Activated CD4-positive, alpha-beta T cell treated with anti-CD3 and anti-CD28 coated beads, Interleukin-2, amount 10 ng/mL, durations not matched to agents 7 days and 5 days (primary cell): Measurements from ENCODE around the gene UBA1. TPM values are rescaled to one million over a fixed set of nuclear protein-coding genes. Genes with fewer than 3 reads are reported as not detected.

Source experiments
- CTCF ChIA-PET: fragments of 350-600 bp; sonication (Branson Sonifier 250); formaldehyde crosslinking; loops from one replicate; lab custom pipeline; 2021; ENCODE audit warnings: antibody characterized with exemption; lab: Charles Lee
- POLR2A ChIA-PET: fragments of 350-600 bp; sonication (Branson Sonifier 250); formaldehyde crosslinking; loops from one replicate; lab custom pipeline; 2021; ENCODE audit warnings: antibody characterized with exemption; lab: Charles Lee
- DNase-seq: peaks from one replicate; pipeline ENCODE4 v3.0.0-alpha.2; 2020
- H3K27ac Mint-ChIP-seq: one replicate; pipeline ENCODE4 v1.8.0; 2021; ENCODE audit warnings: mild to moderate bottlenecking, moderate library complexity, mixed read lengths
- H3K27me3 Mint-ChIP-seq: one replicate; pipeline ENCODE4 v1.8.0; 2021; ENCODE audit warnings: mixed read lengths
- H3K36me3 Mint-ChIP-seq: one replicate; pipeline ENCODE4 v1.8.0; 2021; ENCODE audit warnings: low read depth, mixed read lengths
- H3K4me1 Mint-ChIP-seq: one replicate; pipeline ENCODE4 v1.8.0; 2021; ENCODE audit warnings: mixed read lengths
- H3K4me3 Mint-ChIP-seq: one replicate; pipeline ENCODE4 v1.8.0; 2021; ENCODE audit warnings: mild to moderate bottlenecking, moderate library complexity, mixed read lengths
- H3K9me3 Mint-ChIP-seq: one replicate; pipeline ENCODE4 v1.8.0; 2021; ENCODE audit warnings: mixed read lengths
- total RNA-seq, 2 experiments: library from RNA; stranded (reverse); gene quantifications; one replicate each; pipeline ENCODE4 v1.2.3, GENCODE V29; 2021

The UBA1 gene
- total RNA-seq, 2 experiments from 2014 or later: 162 to 177 TPM

GRCh38 chrX:47158131-47158530 is 35.5 kb upstream of the UBA1 start:
- Mint-ChIP-seq H3K36me3 (peaks cover 38% of the 10 kb centered on the region), H3K4me1 (no peaks in the 10 kb centered on the region), H3K4me3 (no peak overlapping the region), H3K9me3 (no peaks in the 10 kb centered on the region), H3K27me3 (no peaks in the 10 kb centered on the region), H3K27ac (no peak overlapping the region)
- CTCF ChIA-PET: interaction anchor here (0.6 to 1.3 kb wide), 3 partner anchors 12 to 154 kb away, joined by 3 to 6 read pairs (median 5); partner anchors contain the start of genes NDUFB11 and RBM10
- POLR2A ChIA-PET: no interaction called here
- DNase-seq: no peak

DNA sequence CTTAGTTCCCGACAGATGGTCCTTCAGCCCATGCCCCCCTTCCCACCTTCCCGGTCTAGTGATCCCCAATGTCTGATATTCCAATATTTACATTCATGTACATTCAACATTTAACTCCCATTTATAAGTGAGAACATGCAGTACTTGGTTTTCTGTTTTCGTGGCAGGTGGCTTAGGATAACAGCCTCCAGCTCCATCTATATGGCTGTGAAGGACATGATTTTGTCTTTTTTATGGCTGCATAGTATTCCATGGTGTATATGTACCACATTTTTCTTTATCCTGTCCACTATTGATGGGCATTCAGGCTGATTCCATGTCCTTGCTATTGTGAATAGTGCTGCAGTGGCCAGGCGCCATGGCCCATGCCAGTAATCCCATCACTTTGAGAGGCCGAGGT is 34.8 kb upstream of the UBA1 start:
- POLR2A ChIA-PET: no interaction called here

GRCh38 chrX:47160781-47161180 is 32.8 kb upstream of the UBA1 start:
- Mint-ChIP-seq H3K27me3 (no peaks in the 10 kb centered on the region), H3K9me3 (no peaks in the 10 kb centered on the region), H3K4me3 (no peak overlapping the region), H3K36me3 (peaks cover 41% of the 10 kb centered on the region), H3K27ac (no peak overlapping the region), H3K4me1 (no peaks in the 10 kb centered on the region)
- POLR2A ChIA-PET: no interaction called here
- DNase-seq: no peak
- CTCF ChIA-PET: no interaction called here

More for the DNA sequence above, 34.8 kb upstream of the UBA1 start:
- CTCF ChIA-PET: interaction anchor here (1.0 kb wide), 1 partner anchor 11 kb away, joined by 3 read pairs; no protein-coding TSS in a partner anchor
- Mint-ChIP-seq H3K27ac (no peak overlapping the region), H3K36me3 (peaks cover 33% of the 10 kb centered on the region), H3K4me3 (no peak overlapping the region), H3K4me1 (no peaks in the 10 kb centered on the region), H3K27me3 (no peaks in the 10 kb centered on the region), H3K9me3 (no peaks in the 10 kb centered on the region)
- no peak for DNase-seq

DNA sequence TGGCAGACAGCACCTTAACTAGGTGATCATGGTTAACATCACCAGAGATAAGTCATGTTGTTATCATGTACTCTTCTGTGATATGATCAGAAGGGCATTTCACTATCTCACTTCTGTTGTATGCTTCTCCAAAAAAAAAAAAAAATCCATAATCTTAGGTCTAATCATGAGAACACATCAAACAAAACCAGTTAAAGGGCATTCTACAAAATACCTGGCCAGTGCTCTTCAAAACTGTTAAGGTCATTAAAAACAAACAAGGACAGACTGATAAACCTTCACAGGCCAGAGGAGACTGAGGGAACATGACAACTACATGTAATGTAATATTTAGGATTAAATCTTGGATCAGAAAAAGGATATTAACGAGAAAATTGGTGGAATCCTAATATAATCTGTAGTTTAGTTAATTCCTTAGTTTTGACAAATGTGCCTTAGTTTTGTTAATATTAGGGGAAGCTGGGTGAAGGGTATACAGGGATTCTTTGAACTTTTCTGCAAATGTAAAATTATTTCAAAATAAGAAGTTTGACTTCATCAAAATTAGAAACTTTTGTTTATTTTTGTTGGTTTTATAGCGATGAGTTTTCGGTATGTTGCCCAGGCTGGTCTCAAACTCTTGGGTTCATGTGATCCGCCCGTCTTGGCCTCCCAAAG is 30.6 kb upstream of the UBA1 start:
- no peak for DNase-seq
- ChIA-PET POLR2A (no interaction called here), CTCF (no interaction called here)
- Mint-ChIP-seq H3K9me3 (no peaks in the 10 kb centered on the region), H3K36me3 (peaks cover 25% of the 10 kb centered on the region), H3K4me1 (no peaks in the 10 kb centered on the region), H3K27me3 (no peaks in the 10 kb centered on the region), H3K4me3 (no peak overlapping the region), H3K27ac (no peak overlapping the region)

DNA sequence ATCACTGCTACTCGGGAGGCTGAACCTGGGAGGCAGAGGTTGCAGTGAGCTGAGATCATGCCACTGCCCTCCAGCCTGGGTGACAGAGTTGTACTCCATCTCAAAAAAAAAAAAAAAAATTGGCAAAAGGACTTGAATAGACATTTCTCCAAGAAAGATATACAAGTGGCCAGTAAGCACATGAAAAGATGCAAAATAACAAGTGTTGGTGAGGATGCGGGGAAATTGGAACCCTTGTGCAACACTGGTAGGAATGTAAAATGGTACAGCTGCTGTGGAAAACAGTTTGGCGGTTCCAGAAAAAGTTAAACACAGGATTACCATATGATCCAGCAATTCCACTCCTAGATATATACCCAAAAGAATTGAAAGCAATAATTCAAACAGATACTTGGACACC is 29.2 kb upstream of the UBA1 start:
- Mint-ChIP-seq H3K27me3 (no peaks in the 10 kb centered on the region), H3K4me3 (no peak overlapping the region), H3K9me3 (no peaks in the 10 kb centered on the region), H3K4me1 (no peaks in the 10 kb centered on the region), H3K27ac (no peak overlapping the region), H3K36me3 (peaks cover 19% of the 10 kb centered on the region)
- ChIA-PET CTCF (no interaction called here), POLR2A (no interaction called here)
- DNase-seq: no peak

DNA sequence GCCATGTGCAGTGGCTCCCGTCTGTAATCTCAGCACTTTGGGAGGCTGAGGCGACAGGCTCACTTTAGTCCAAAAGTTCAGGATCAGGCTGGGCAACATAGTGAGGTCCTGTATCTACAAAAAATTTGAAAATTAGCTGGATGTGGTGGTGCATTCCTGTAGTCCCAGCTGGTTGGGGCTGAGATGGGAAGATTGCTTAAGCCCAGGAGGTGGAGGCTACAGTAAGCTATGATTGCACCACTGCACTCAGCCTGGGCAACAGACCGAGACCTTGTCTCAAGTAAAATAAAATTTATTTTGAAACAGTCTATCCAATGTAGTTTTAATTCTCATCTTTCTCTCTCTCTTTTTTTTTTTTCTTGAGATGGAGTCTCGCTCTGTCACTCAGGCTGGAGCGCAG is 27.5 kb upstream of the UBA1 start:
- ChIA-PET POLR2A (no interaction called here), CTCF (interaction anchor here (0.6 to 0.7 kb wide), 3 partner anchors 17 to 216 kb away, joined by 3 to 4 read pairs (median 3); no protein-coding TSS in a partner anchor)
- Mint-ChIP-seq H3K9me3 (no peaks in the 10 kb centered on the region), H3K27ac (no peak overlapping the region), H3K27me3 (no peaks in the 10 kb centered on the region), H3K4me3 (no peak overlapping the region), H3K4me1 (no peaks in the 10 kb centered on the region), H3K36me3 (peaks cover 19% of the 10 kb centered on the region)
- no peak for DNase-seq

GRCh38 chrX:47168495-47169073 is 25.0 kb upstream of the UBA1 start:
- no peak for DNase-seq
- POLR2A ChIA-PET: no interaction called here
- H3K27me3 Mint-ChIP-seq: no peaks in the 10 kb centered on the region
- H3K4me1 Mint-ChIP-seq: no peaks in the 10 kb centered on the region
- no peak overlapping the region for H3K4me3 Mint-ChIP-seq
- peaks cover 17% of the 10 kb centered on the region for H3K36me3 Mint-ChIP-seq
- CTCF ChIA-PET: interaction anchor here (0.6 to 1.1 kb wide), 3 partner anchors 13 to 477 kb away, joined by 3 to 4 read pairs (median 3); partner anchors contain the start of gene NDUFB11
- H3K9me3 Mint-ChIP-seq: no peaks in the 10 kb centered on the region
- H3K27ac Mint-ChIP-seq: no peak overlapping the region

DNA sequence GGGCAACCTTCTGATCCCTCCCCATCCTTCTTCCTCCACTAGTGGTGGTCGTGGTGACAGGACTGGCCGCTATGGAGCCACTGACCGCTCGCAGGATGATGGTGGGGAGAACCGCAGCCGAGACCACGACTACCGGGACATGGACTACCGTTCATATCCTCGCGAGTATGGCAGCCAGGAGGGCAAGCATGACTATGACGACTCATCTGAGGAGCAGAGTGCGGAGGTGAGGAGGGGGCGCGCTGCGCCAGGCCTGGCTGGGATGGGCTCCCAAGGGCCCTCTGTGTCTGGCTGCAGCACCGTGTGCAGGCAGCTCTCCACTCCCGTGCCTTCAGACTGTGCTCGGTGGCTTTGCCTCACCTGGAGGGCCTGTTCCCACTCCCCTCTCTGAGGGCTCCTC is 24.4 kb upstream of the UBA1 start:
- ChIA-PET POLR2A (no interaction called here), CTCF (interaction anchor here (1.2 kb wide), 1 partner anchor 11 kb away, joined by 3 read pairs; no protein-coding TSS in a partner anchor)
- H3K36me3 Mint-ChIP-seq: peaks cover 16% of the 10 kb centered on the region
- H3K4me1 Mint-ChIP-seq: no peaks in the 10 kb centered on the region
- H3K9me3 Mint-ChIP-seq: no peaks in the 10 kb centered on the region
- H3K27me3 Mint-ChIP-seq: no peaks in the 10 kb centered on the region
- H3K27ac Mint-ChIP-seq: no peak overlapping the region
- no peak for DNase-seq
- no peak overlapping the region for H3K4me3 Mint-ChIP-seq

- no peak overlapping the region for H3K4me3 Mint-ChIP-seq
- no peaks in the 10 kb centered on the region for H3K9me3 Mint-ChIP-seq
- no peak overlapping the region for H3K27ac Mint-ChIP-seq
- no peaks in the 10 kb centered on the region for H3K27me3 Mint-ChIP-seq
- ChIA-PET CTCF (interaction anchor here (1.2 kb wide), 2 partner anchors 12 to 25 kb away, joined by 3 read pairs; partner anchors contain the start of genes NDUFB11 and RBM10), POLR2A (no interaction called here)
- no peaks in the 10 kb centered on the region for H3K4me1 Mint-ChIP-seq
- peaks cover 9% of the 10 kb centered on the region for H3K36me3 Mint-ChIP-seq
- no peak for DNase-seq
Observed at GRCh38 chrX:47169726-47170515, 23.7 kb upstream of the UBA1 start.

DNA sequence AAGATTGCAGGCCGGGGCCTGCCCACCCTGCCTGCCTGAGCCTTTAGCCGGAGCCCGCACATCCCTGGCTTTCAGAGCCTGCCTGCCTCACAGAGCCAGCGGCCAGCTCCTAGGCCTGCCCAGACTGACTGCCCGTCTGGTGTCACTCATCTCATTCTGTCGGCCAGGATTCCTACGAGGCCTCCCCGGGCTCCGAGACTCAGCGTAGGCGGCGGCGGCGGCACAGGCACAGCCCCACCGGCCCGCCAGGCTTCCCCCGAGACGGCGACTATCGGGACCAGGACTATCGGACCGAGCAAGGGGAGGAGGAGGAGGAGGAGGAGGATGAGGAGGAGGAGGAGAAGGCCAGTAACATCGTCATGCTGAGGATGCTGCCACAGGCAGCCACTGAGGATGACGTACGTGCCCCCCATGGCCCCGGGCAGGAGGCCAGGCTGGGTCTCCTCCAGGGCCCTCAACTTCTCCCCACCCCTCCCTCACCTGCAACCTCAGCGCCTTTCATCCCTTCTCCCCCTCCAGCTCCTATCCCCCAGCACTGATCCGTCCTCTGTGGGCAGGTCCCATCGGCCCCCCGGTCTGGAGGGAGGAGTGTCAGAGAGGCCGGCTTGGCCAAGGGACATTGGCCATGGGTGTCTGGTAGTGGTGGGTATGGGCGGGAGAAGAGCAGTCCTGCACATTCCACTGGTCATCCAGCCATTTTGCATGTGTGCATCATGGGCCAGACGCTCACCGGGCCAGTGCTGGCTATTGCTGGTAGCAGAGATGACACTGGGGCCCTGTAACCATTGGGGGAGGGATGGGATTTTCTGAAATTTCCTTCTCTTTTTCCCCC is 22.6 kb upstream of the UBA1 start:
- ChIA-PET POLR2A (no interaction called here), CTCF (interaction anchor here (0.6 to 1.2 kb wide), 2 partner anchors 26 to 284 kb away, joined by 3 read pairs; partner anchors contain the start of genes NDUFB11 and RBM10)
- Mint-ChIP-seq H3K27me3 (no peaks in the 10 kb centered on the region), H3K9me3 (no peaks in the 10 kb centered on the region), H3K4me1 (no peaks in the 10 kb centered on the region), H3K27ac (no peak overlapping the region), H3K4me3 (no peak overlapping the region), H3K36me3 (peaks cover 9% of the 10 kb centered on the region)
- DNase-seq: no peak

DNA sequence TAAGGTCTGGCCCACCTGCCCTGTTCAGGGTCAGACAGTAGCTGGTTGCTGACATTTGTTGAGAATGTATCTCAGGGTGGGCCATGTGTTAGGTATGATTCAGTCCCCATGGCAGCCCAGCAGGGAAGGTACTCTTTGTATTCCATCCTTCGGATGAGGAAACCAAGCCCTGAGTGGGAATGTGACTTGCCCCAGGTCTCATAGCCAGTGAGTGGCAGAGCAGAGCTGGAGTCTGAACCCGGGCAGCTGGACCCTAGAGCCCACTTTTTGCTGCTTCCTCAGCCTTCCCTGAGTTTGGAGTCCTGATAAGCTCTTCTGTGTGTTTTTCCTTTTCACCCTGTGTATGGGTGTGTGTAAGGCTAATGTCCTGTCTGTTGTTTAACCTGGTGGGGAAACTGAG is 21.6 kb upstream of the UBA1 start:
- peaks cover 14% of the 10 kb centered on the region for H3K36me3 Mint-ChIP-seq
- ChIA-PET CTCF (interaction anchor here (0.6 to 1.4 kb wide), 2 partner anchors 22 to 283 kb away, joined by 3 read pairs; no protein-coding TSS in a partner anchor), POLR2A (no interaction called here)
- DNase-seq: no peak
- H3K27ac Mint-ChIP-seq: no peak overlapping the region
- H3K4me1 Mint-ChIP-seq: peaks cover 2% of the 10 kb centered on the region
- no peak overlapping the region for H3K4me3 Mint-ChIP-seq
- no peaks in the 10 kb centered on the region for H3K27me3 Mint-ChIP-seq
- no peaks in the 10 kb centered on the region for H3K9me3 Mint-ChIP-seq

DNA sequence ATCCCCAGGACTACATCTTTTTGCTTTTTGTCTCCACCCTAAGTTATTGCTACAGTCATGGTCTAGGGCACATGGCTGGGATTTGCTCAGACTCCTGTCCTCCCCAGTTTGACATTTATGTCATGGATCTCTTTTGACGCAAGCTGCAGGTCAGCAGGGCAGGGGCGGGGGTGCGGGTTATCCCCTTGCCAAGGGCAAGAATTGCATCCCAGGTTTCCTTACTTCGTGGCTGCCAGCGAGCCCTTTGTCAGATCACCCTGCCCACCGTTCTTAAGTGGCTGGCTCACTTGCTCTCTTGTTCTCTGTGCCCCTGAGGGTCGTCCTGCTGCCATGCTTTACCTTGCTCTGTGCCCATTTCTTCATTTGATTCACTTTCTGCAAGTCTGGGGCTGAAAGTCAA is 21.1 kb upstream of the UBA1 start:
- CTCF ChIA-PET: interaction anchor here (1.4 kb wide), 1 partner anchor 22 kb away, joined by 3 read pairs; no protein-coding TSS in a partner anchor
- POLR2A ChIA-PET: no interaction called here
- peaks cover 2% of the 10 kb centered on the region for H3K4me1 Mint-ChIP-seq
- DNase-seq: no peak
- no peaks in the 10 kb centered on the region for H3K9me3 Mint-ChIP-seq
- no peaks in the 10 kb centered on the region for H3K27me3 Mint-ChIP-seq
- H3K4me3 Mint-ChIP-seq: no peak overlapping the region
- peaks cover 14% of the 10 kb centered on the region for H3K36me3 Mint-ChIP-seq
- no peak overlapping the region for H3K27ac Mint-ChIP-seq
